SK-N-SH treated with all-trans-retinoic acid at 6 μM for 48 hours (cell line): ENCODE measurements around the gene SNAPC4.

Experiments used
- ATAC-seq: fragments of 200-7000 bp; cut with Tn5 transposase; 3 replicates; pipeline ENCODE4 v1.9.1; 2020; ENCODE audit warnings: mild to moderate bottlenecking, moderate library complexity
- ARNTL ChIP-seq: fragments of 450-650 bp; formaldehyde crosslinking; IDR thresholded peaks from 2 replicates; pipeline ENCODE4 v1.5.0; 2020; ENCODE audit warnings: low read depth, mild to moderate bottlenecking, moderate library complexity, borderline replicate concordance
- BACH2 ChIP-seq: fragments of 250-450 bp; sonication (Bioruptor Pico); IDR thresholded peaks from 2 replicates; pipeline ENCODE4 v1.9.0; 2021; ENCODE audit warnings: mild to moderate bottlenecking, borderline replicate concordance
- CREB5 ChIP-seq: fragments of 250-450 bp; sonication (Bioruptor Pico); IDR thresholded peaks from 2 replicates; pipeline ENCODE4 v1.5.1; 2020; ENCODE audit warnings: low read depth, mild to moderate bottlenecking, moderate library complexity
- CSDC2 ChIP-seq: fragments of 250-450 bp; sonication (Bioruptor Pico); IDR thresholded peaks from 2 replicates; pipeline ENCODE4 v1.5.0; 2020; ENCODE audit warnings: mild to moderate bottlenecking, moderate library complexity
- CSRNP3 ChIP-seq: fragments of 250-450 bp; sonication (Bioruptor Pico); IDR thresholded peaks from 2 replicates; pipeline ENCODE4 v1.5.1; 2021; ENCODE audit warnings: mild to moderate bottlenecking, moderate library complexity
- ESRRG ChIP-seq: fragments of 250-450 bp; sonication (Bioruptor Pico); IDR thresholded peaks from 2 replicates; pipeline ENCODE4 v1.6.1; 2021; ENCODE audit warnings: mild to moderate bottlenecking
- GLIS3 ChIP-seq: fragments of 250-450 bp; sonication (Bioruptor Pico); IDR thresholded peaks from 2 replicates; pipeline ENCODE4 v1.5.0; 2020; ENCODE audit warnings: mild to moderate bottlenecking, moderate library complexity
- ISL1 ChIP-seq: fragments of 250-450 bp; sonication (Bioruptor Pico); IDR thresholded peaks from 2 replicates; pipeline ENCODE4 v2.1.2; 2022; ENCODE audit warnings: mild to moderate bottlenecking, moderate library complexity
- OSR1 ChIP-seq: fragments of 250-450 bp; sonication (Bioruptor Pico); IDR thresholded peaks from 2 replicates; pipeline ENCODE4 v1.8.0; 2022; ENCODE audit warnings: moderate library complexity, mild to moderate bottlenecking, inconsistent platforms
- PATZ1 ChIP-seq: fragments of 250-450 bp; sonication (Bioruptor Pico); IDR thresholded peaks from 2 replicates; pipeline ENCODE4 v1.8.0; 2020; ENCODE audit warnings: mild to moderate bottlenecking, moderate library complexity, borderline replicate concordance
- POU6F1 ChIP-seq: fragments of 250-450 bp; sonication (Bioruptor Pico); IDR thresholded peaks from 2 replicates; pipeline ENCODE4 v1.8.0; 2021; ENCODE audit warnings: low read depth, mild to moderate bottlenecking, moderate library complexity, borderline replicate concordance
- PPARA ChIP-seq: fragments of 250-450 bp; sonication (Bioruptor Pico); IDR thresholded peaks from 2 replicates; pipeline ENCODE4 v1.5.0; 2020; ENCODE audit warnings: mild to moderate bottlenecking, borderline replicate concordance
- SNAI2 ChIP-seq: fragments of 250-450 bp; sonication (Bioruptor Pico); IDR thresholded peaks from 2 replicates; pipeline ENCODE4 v1.5.0; 2020; ENCODE audit warnings: mild to moderate bottlenecking, moderate library complexity
- TCF4 ChIP-seq: fragments of 250-450 bp; sonication (Bioruptor Pico); IDR thresholded peaks from 2 replicates; pipeline ENCODE4 v1.8.0; 2021; ENCODE audit warnings: mild to moderate bottlenecking, moderate library complexity, borderline replicate concordance
- TOX ChIP-seq: fragments of 250-450 bp; sonication (Bioruptor Pico); IDR thresholded peaks from 2 replicates; pipeline ENCODE4 v1.8.0; 2021; ENCODE audit warnings: mild to moderate bottlenecking, moderate library complexity, borderline replicate concordance
- TSHZ2 ChIP-seq: fragments of 250-450 bp; sonication (Bioruptor Pico); IDR thresholded peaks from 2 replicates; pipeline ENCODE4 v1.5.0; 2020; ENCODE audit warnings: mild to moderate bottlenecking, moderate library complexity
- ZC3H10 ChIP-seq: fragments of 250-450 bp; sonication (Bioruptor Pico); IDR thresholded peaks from 2 replicates; pipeline ENCODE4 v1.5.1; 2021; ENCODE audit warnings: mild to moderate bottlenecking, moderate library complexity
- ZFP3 ChIP-seq: fragments of 250-450 bp; sonication (Bioruptor Pico); IDR thresholded peaks from 2 replicates; pipeline ENCODE4 v1.5.0; 2020; ENCODE audit warnings: mild to moderate bottlenecking, moderate library complexity
- ZNF565 ChIP-seq: fragments of 450-650 bp; formaldehyde crosslinking; conservative IDR thresholded peaks from 2 replicates; pipeline ENCODE4 v1.5.0; 2020; ENCODE audit warnings: low read depth, mild to moderate bottlenecking, moderate library complexity
- ZNF8 ChIP-seq: fragments of 450-650 bp; formaldehyde crosslinking; IDR thresholded peaks from 2 replicates; pipeline ENCODE4 v1.5.0; 2020; ENCODE audit warnings: mild to moderate bottlenecking, moderate library complexity

The SNAPC4 gene

GRCh38 chr9:136380381-136380780, 19.6 kb downstream of the SNAPC4 start:
- ATAC-seq = no peak
- no peak for TF ChIP-seq CSRNP3 (CRISPR knock-in tag)
- no peak for TF ChIP-seq ISL1 (CRISPR knock-in tag)
- no peak for TF ChIP-seq POU6F1
- TF ChIP-seq PPARA (CRISPR knock-in tag) = no peak
- TF ChIP-seq ZFP3 (CRISPR knock-in tag) = no peak
- TF ChIP-seq TOX = no peak
- no peak for TF ChIP-seq TCF4 (CRISPR knock-in tag)
- no peak for TF ChIP-seq ARNTL (CRISPR knock-in tag)
- no peak for TF ChIP-seq ESRRG (CRISPR knock-in tag)
- no peak for TF ChIP-seq SNAI2 (CRISPR knock-in tag)
- no peak for TF ChIP-seq OSR1 (CRISPR knock-in tag)
- TF ChIP-seq CSDC2 = no peak

GRCh38 chr9:136379891-136380290, 20.1 kb downstream of the SNAPC4 start:
- ATAC-seq = no peak
- no peak for TF ChIP-seq TOX
- TF ChIP-seq POU6F1 = no peak
- no peak for TF ChIP-seq CREB5
- TF ChIP-seq ZNF565 (CRISPR knock-in tag) = no peak
- no peak for TF ChIP-seq PATZ1
- no peak for TF ChIP-seq SNAI2 (CRISPR knock-in tag)
- TF ChIP-seq ZFP3 (CRISPR knock-in tag) = no peak
- no peak for TF ChIP-seq ESRRG (CRISPR knock-in tag)
- TF ChIP-seq ZNF8 (CRISPR knock-in tag) = no peak
- TF ChIP-seq GLIS3 (CRISPR knock-in tag) = no peak
- no peak for TF ChIP-seq ZC3H10
- no peak for TF ChIP-seq PPARA (CRISPR knock-in tag)
- TF ChIP-seq TSHZ2 = no peak
- no peak for TF ChIP-seq OSR1 (CRISPR knock-in tag)
- TF ChIP-seq ISL1 (CRISPR knock-in tag) = no peak

- TF ChIP-seq ARNTL (CRISPR knock-in tag) = no peak
- TF ChIP-seq SNAI2 (CRISPR knock-in tag) = no peak
- no peak for TF ChIP-seq TOX
- TF ChIP-seq BACH2 (CRISPR knock-in tag) = no peak
- TF ChIP-seq TCF4 (CRISPR knock-in tag) = no peak
- no peak for TF ChIP-seq PATZ1
- no peak for ATAC-seq
Measured at GRCh38 chr9:136379401-136379800, 20.6 kb downstream of the SNAPC4 start.
